ENCODE measurements around the gene GPX4.

GPX4 gene

DNA sequence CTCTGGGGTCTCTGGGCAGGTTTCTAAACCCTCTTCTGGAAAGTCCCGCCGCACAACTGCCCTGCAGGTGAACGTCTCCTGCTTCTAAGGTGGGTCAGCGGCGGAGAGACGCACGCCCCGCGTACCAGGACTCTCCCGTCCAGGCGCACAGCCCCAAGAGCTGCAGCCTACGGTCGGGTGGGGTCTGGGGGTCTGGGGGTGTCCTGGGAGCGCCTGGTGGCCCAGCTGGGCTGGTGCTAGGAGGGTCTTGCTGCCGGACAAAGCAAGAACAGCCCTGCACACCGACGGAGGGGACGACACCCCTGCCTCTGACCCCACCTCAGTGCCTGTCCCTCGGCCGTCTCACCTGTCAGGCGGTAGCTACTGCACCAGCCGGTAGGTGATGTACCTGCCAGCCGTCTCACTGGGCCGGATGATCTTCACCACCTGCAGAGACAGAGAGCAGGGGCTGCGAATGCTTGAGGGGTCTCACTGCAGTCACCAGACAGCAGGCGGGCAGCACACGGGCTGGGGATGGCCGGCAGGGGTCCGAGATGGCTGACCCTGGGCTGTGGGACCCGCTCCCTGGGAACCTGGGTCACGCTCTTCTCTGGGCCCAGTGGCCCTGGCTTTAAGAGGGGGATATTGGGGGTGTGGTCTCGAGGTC lies 14.5 kb upstream of the GPX4 start:
- Histone ChIP-seq H3K4me3 (no peak overlapping the region), H3K27ac (no peak overlapping the region), H3K9me3 (no peaks in the 10 kb centered on the region), H3K4me1 (peaks cover 0 to 21% (median 15%) of the 10 kb centered on the region in 4 donors), H3K36me3 (peaks cover 48 to 74% (median 48%) of the 10 kb centered on the region in 3 donors), H3K27me3 (peaks cover 0 to 6% of the 10 kb centered on the region in 2 donors)
- TF ChIP-seq, protein P1, sequence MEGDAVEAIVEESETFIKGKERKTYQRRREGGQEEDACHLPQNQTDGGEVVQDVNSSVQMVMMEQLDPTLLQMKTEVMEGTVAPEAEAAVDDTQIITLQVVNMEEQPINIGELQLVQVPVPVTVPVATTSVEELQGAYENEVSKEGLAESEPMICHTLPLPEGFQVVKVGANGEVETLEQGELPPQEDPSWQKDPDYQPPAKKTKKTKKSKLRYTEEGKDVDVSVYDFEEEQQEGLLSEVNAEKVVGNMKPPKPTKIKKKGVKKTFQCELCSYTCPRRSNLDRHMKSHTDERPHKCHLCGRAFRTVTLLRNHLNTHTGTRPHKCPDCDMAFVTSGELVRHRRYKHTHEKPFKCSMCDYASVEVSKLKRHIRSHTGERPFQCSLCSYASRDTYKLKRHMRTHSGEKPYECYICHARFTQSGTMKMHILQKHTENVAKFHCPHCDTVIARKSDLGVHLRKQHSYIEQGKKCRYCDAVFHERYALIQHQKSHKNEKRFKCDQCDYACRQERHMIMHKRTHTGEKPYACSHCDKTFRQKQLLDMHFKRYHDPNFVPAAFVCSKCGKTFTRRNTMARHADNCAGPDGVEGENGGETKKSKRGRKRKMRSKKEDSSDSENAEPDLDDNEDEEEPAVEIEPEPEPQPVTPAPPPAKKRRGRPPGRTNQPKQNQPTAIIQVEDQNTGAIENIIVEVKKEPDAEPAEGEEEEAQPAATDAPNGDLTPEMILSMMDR (IDR thresholded peaks at IDR 0.05) = no peak
- intact Hi-C loops (cut with DNase I; ENCODE audit: low total_unique reads) = no loop called here
- DNase-seq = no peak

DNA sequence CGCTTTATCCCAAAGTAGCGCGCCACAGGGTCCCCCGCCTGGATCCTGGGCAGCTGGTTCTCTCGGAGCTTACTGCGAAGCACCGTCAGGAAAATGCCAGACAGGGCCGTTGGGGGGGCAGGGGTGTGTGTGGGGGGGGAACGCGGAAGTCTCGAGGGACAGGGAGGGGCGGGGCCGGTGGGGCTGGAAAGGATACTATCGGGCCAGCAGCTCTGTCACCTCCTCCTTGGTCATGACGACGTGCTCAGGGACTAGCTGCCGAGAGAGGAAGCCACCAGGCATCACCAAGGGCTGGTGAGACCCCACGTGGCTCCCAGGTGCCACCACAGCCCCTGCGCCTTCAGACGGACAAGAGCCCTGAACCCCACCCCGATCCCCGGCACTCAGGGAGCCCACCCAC lies 13.9 kb upstream of the GPX4 start:
- intact Hi-C loops (cut with DNase I; ENCODE audit: low total_unique reads) = loop anchor here (5.0 kb wide), 1 partner anchor 48 kb away; the partner anchor contains the start of gene ABCA7
- TF ChIP-seq, protein P1 (IDR thresholded peaks at IDR 0.05) = no peak
- H3K9me3 ChIP-seq = no peaks in the 10 kb centered on the region
- no peak for DNase-seq
- peaks cover 48 to 74% (median 48%) of the 10 kb centered on the region in 3 donors for H3K36me3 ChIP-seq
- H3K4me3 ChIP-seq = no peak overlapping the region
- H3K27me3 ChIP-seq = no peaks in the 10 kb centered on the region
- H3K27ac ChIP-seq = no peak overlapping the region
- peaks cover 0 to 26% (median 20%) of the 10 kb centered on the region in 4 donors for H3K4me1 ChIP-seq

DNA sequence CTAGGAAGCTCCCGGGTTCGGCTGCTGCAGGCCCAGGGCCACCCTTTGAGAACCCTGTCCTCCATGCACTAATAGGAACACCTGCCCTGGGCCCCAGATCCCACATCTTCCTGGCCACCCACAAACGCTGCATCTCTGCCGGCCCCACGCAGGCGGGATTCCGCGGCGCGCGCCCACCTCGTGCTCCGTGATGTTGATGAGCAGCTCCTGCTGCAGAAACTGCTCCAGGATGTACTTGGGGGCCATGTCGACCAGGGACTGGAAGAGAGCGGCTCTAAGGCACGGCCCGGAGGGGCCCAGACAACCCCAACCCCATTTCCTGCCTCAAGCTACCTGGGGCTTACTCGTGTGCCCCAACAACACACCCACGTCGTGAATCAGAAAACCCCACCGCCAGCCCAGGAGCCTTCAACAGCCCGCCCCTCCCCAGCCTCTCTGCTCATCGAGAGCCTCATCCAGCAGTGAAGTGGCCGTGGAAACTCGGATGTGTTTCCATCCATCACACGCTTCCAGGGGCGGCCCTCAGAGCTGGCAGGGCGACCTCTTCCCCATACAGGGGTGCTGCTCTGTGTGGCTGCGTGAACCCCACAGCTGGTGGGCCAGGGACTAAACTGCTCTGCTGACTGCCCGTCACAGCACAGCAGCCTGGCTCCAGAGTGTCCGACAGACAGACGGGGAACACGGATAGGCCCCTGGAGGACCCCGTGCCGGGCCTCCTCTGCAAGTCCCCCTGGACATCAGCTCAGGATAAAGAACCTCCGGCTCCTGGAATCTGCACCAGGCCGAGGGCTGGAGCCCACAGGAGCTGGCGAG lies 12.9 kb upstream of the GPX4 start:
- Histone ChIP-seq H3K4me1 (peaks cover 0 to 33% (median 25%) of the 10 kb centered on the region in 4 donors), H3K27ac (no peak overlapping the region), H3K4me3 (no peak overlapping the region), H3K36me3 (peaks cover 48 to 74% (median 48%) of the 10 kb centered on the region in 3 donors), H3K9me3 (no peaks in the 10 kb centered on the region), H3K27me3 (no peaks in the 10 kb centered on the region)
- TF ChIP-seq, protein P1 (IDR thresholded peaks at IDR 0.05) = no peak
- intact Hi-C loops (cut with DNase I; ENCODE audit: low total_unique reads) = loop anchor here (5.0 kb wide), 1 partner anchor 49 kb away; the partner anchor contains the start of gene ABCA7
- DNase-seq = no peak

DNA sequence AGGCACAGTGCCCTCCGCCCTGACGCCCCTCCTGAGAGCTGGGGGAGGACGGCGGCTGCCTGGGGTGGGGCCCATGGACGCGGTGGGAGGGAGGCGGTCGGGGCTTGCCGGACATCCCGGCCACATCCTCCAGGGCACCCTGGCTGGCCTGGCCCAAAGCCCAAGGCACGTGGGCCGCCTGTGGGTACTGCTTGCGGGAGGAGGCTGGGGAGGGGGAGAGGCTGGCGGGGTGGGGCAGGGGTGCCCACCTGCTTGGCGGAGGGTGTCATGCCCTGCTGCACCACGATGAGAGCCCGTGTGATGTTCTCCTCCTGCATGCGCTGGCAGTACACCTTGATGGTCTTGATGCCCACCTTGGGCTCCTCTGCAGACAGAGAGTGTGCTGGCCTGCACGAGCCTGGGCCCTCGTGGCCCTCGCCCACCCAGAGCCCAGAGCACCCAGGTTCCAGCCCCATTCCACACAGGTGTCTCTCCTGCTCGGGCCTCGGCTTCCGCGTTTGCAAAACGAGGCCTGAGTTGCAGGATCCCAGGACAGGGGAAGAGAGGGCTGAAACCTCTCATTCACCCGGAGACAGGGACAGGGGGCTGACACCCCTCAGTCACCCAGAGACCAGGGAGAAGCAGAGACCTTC lies 12.1 kb upstream of the GPX4 start:
- TF ChIP-seq, protein P1 (IDR thresholded peaks at IDR 0.05) = no peak
- Histone ChIP-seq H3K9me3 (no peaks in the 10 kb centered on the region), H3K4me3 (no peak overlapping the region), H3K36me3 (peaks cover 48 to 71% (median 48%) of the 10 kb centered on the region in 3 donors), H3K27me3 (no peaks in the 10 kb centered on the region), H3K4me1 (peaks cover 0 to 33% (median 25%) of the 10 kb centered on the region in 4 donors), H3K27ac (no peak overlapping the region)
- intact Hi-C loops (cut with DNase I; ENCODE audit: low total_unique reads) = loop anchor here (5.0 kb wide), 1 partner anchor 49 kb away; the partner anchor contains the start of gene ABCA7
- no peak for DNase-seq

DNA sequence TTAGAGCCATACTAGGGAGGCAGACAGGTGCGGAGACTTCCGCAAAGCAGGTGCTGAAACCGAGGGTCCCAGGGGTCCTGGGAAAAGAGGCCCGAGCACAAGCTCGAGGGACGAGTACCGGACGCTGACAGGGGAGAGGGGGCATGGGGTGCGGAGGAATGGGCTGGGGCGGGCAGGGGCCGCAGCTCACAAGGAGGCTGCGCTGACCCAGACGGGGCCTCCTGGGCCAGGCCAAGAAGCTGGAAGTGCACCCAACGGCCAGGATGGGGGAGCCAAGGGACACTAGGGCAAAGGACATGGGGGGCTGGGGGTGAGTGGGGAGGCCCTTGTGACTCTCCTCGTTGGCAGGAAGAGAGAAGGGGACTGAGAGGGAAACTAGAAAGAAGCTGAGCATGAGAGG lies 10.5 kb upstream of the GPX4 start:
- no peak overlapping the region for H3K4me3 ChIP-seq
- H3K9me3 ChIP-seq = no peaks in the 10 kb centered on the region
- no peak for DNase-seq
- intact Hi-C loops (cut with DNase I; ENCODE audit: low total_unique reads) = loop anchor here (5.0 kb wide), 1 partner anchor 51 kb away; the partner anchor contains the start of gene ABCA7
- no peak overlapping the region for H3K27ac ChIP-seq
- TF ChIP-seq, protein P1 (IDR thresholded peaks at IDR 0.05) = no peak
- H3K27me3 ChIP-seq = no peaks in the 10 kb centered on the region
- peaks cover 0 to 36% (median 27%) of the 10 kb centered on the region in 4 donors for H3K4me1 ChIP-seq
- H3K36me3 ChIP-seq = peaks cover 38 to 54% (median 39%) of the 10 kb centered on the region in 3 donors

All from tibial artery (tissue), 4 donors.